Stimulated activated CD4-positive, alpha-beta T cell treated with anti-CD3 and anti-CD28 coated beads, Interleukin-2, amount 100 ng/mL, for 48 hours (primary cell): ENCODE results near the gene AGER.

ENCODE experiments used
- DNase-seq, 2 donors: peaks; one replicate each; pipeline ENCODE4 v3.0.0-alpha.2; 2020

The AGER gene

DNA sequence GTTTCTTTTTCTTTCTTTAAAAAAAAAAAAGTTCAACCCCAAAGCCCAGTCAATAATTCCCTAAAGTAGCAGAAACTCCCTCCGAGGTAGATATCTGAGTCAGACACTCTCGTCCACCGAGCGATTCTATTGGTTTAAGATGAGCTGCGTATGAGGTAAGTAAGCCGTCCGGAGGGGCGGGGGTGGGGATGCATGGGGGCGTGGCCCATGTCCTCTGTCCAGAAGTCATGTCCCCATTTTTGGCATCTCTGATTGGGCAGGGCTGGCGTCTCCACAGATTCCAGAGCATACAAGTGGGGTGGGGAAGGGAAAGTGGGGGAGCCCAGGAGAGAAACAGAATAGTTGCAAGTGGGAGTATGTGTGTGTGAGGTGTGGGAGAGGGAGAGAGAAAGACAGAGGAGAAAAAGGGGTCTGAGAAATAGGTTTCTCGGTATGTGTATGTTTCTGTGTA lies 1.7 kb upstream of the AGER start:
- peak in 1 of 2 donors; percentile 36 for DNase-seq

DNA sequence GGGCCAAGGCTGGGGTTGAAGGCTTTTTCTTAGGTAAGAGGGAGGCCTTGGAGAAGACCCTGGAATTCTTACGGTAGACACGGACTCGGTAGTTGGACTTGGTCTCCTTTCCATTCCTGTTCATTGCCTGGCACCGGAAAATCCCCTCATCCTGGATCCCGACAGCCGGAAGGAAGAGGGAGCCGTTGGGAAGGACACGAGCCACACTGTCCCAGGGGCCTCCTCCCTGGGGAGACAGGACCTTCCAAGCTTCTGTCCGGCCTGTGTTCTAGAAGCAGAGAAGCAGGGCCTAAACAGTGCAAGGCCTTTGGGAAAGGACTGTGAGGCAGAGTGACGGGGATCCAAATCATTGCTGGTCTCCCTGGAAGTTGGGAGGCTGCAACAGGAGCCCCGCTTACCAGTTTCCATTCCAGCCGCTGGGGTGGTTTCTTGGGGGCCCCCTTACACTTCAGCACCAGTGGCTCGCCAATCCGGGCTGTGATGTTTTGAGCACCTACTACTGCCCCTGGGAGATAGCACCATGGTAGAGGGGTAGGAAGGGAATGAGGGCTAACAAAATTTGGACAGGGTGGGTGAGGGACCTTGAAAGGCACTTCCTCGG lies 470 bp downstream of the AGER start:
- no peak for DNase-seq

- DNase-seq = no peak
Measured at GRCh38 chr6:32183030-32183429, 1.0 kb downstream of the AGER start.

GRCh38 chr6:32182555-32182981 lies 1.5 kb downstream of the AGER start:
- DNase-seq = no peak

DNA sequence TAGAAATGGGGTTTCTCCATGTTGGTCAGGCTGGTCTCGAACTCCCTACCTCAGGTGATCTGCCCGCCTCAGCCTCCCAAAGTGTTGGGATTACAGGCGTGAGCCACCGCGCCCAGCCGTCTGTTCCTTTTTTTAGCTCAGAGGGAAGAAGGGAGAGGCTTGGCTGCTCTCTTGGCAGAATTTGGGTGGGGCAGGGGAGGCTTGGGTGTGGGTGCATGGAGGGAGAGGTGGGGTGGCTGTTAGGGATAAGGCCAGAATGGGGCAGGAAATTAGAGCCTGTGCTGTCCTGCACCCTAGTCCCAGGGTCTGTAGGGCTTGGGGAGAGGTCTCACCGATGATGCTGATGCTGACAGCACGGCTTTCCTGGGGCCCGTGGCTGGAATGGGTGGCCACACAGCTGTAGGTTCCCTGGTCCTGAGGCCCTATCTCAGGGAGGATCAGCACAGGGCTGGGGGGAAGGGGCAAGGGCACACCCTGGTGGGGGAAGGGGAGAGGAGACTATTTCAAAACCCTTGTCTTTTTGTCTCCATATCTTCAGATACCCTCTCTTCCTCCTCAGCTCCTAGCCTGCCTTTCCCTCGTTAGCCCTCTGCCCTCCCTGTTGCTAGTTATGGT lies 2.0 kb downstream of the AGER start:
- DNase-seq = no peak

- DNase-seq = no peak
Measured at GRCh38 chr6:32181148-32181702, 2.8 kb downstream of the AGER start.

- DNase-seq = no peak
Measured at GRCh38 chr6:32179766-32180405, 4.2 kb downstream of the AGER start.

- DNase-seq = no peak
Measured at GRCh38 chr6:32178547-32179440, 5.3 kb downstream of the AGER start.

DNA sequence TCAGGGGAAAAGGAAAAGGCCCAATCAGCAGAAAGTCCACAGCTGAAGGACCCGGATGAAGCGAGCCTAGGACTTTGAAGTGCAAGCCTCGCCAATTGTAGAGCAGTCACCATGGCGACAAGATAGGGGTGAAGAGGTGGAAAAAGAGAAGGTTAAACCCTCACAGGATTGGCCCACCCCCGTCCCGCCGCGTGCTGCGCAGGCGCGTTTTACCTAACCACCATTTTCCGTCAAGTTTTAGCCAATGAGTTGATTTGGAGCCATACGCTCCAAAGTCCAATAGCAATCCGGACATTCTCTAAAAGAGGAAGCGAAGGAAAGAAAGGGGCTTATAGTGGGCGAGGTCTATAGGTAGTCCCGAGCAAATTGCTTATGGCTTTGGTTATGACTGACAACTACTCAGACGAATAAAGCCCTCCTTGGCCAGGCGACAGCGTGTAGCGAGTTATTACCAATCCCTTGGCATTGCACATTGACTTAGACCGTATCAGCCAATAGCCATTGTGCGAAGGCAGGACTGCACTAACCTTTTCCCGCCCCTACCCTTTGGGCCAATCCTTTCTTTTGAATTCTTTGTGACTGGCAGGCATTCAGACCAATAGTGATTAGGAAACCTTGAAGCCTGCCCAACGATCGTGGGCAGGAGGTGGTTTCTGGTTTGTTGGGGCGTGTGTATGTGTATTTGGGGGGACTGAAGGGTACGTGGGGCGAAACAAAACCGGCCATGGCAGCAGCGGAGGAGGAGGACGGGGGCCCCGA lies 6.1 kb downstream of the AGER start, which contains the start of gene RNF5:
TSS of gene RNF5 (plus strand) at position 618 of the 759 bp plus-strand sequence. CDS start at position 725, 107 bp downstream.
- peak; percentile 79 to 86 for DNase-seq

DNA sequence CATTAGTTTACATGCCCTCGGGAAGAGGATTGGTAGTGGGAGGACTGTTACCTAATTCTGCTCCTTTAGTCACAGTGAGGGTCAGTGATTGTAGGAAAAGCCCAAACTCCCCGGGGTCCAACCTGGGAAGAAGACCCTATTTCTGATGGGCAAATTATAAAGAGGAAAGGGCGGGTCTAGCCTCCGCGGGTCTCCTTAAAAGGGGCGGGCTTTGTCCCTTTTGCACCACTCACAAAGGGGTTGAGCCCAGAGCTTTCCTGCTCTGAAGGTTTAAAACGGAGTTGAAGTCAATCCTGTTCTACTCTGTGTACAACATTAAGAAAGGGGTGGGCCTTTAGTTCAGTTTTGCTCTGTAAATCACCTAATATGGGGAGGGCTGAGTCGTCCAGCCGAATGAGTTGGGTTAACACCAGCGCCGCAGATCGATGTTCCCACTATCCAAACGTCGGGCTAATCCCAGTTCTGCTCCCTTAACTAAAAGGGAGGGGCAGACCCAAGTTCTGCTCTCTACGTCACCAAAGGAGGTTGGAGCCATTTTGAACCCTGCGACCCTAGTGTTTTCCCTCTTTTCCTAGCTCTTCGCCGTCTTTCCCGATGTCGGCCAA lies 6.8 kb downstream of the AGER start:
- no peak for DNase-seq

DNA sequence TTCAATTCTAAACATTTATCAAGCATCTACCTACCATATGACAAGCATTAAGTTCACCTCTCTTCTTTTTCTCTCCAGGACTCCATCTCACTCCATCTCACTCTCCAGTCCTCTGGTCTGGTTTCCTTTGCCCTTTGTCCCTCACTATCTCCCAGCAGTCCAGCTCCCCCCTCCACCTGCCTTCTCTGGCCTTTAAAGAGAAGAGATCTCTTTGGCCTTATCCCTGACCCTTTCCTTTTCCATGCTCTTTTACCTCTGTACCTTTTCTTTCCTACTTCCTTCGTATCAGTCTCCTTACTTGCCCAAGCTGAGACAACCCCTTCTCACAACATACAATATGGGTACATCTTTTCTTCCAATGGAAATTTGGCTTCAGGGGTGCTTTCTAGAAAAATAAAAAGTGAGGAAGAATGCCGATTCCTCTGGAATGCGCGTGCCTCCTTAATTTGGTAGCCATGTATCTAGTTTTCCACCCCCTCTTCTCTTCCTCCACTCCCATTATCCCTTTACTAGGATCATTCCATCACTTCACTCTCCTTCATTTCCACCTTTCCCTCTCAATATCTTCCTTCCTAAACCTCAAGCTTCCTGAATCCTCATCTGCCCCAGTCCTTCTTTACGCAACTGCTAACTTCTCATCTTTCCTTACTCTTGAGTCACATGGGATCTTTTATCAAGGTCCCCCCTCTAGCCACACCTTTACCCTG lies 7.4 kb downstream of the AGER start:
- no peak for DNase-seq

DNA sequence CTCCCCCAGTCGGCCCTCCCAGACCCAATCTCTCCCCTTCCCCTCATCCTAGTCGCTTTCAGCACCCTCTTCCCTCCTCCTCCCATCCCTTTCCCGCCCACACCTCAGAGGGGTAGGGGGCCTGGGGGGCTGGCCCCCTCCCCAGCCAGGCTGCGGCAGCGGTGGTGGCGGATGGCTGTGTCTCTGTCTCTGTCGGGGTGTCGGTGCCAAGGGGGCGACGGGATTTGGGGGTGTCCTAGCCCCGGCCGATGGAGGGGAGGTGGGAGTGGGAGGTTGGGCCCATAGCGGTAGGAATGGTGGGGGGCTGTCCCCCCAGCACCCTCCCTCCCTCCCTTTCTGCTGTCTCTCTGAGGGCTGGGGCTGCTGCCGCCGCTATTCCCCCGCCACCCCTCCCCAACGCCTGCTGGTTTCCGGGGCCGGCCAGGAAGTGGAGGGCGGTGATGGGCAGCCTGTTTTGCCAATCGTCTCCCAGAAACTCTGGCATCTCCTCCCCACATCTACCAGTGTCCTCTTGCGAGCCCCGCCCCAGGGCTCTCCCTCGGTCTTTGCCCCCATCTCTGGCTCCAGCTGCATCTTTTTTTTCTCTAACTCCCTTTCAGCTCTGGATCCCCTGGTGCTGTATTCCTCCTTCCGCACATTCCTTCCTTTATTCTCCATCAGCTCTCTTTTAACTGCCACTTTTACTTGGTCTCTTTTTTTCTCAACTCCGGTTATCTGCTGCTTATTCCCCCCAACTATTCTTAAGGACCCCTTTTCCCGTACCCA lies 8.2 kb downstream of the AGER start, which contains the start of gene AGPAT1:
TSS of gene AGPAT1 (minus strand) at position 374 of the 765 bp plus-strand sequence. CDS start 4,588 bp downstream, outside the sequence.
- DNase-seq = peak; percentile 96 to 98

DNA sequence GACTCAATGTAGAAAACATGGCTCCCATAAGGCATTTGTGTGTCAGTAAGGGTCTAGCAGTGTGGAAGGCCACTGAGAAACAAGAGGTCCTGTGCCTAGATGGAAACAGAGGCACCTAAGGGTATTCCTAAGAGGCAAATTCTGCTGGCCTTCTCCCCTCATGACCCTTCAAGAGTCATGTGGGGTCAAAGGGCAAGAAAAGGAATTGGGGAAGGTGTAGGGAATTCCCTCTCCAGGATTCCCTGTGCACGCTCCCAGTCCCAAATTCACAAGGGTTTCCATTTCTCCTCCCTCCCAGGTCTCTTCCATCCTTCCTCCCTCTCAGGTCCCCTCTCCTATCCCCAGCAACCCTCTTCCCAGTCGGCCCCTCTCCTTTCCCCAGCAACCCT lies 8.7 kb downstream of the AGER start:
- no peak for DNase-seq

- no peak for DNase-seq
Measured at GRCh38 chr6:32174416-32174815, 9.6 kb downstream of the AGER start.

GRCh38 chr6:32173051-32173727 lies 10.9 kb downstream of the AGER start:
- no peak for DNase-seq

DNA sequence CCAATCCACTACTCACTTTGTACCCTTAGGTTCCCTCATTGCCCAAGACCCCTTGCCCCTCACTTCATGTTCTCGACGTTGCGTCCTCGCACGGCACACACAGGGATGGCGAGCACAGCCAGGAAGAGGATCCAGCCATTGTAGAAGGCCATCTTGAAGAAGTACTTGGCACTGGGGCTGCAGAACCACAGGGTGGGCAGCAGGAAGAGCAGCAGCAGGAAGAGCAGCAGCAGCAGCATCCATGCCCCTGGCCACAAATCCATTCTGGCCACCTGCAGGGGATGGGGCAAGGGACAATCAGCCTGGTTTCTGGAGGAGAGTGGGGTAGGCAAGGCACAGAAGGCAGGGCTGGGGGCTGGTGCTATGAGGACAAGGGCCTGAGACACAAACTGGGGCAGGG lies 12.8 kb downstream of the AGER start:
- DNase-seq = no peak

GRCh38 chr6:32170294-32170693 lies 13.8 kb downstream of the AGER start:
- no peak for DNase-seq

DNA sequence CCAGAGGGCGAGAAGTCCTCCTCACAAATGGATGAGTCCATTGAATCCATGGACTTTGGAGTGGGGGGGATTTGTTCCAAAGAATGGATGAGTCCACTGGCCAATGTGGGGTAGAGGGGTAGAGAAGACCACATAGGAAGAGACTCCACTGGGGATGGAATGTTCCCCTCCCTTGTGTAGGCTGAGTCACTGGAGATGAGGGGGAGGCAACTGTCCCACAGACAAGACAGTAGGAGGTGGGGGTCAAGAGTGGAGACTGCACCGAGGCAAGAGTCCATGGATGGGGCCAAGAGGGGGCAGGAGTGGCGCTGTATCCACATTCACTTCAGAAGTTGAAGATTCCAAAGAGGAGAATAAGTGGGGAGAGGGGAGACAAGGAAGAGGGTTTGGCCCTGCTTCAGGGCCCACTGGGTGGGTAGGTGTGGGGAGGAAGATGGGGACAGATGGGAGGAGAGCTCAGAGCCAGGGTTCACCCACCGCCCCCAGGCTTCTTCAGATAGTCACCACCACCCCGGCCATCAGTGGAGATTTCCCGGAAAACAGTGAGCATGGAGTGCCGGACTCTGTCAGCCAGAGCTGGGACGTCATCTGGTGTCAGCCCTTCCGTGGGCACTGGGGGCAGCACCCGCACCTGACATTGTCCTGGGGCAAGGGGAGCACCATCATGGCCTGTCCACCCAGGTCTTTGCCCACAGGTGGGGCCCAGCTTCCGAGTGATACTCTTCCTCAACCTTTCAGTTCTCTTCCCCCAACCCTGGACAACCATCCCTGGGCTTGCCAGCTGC lies 15.1 kb downstream of the AGER start:
- no peak for DNase-seq

- no peak for DNase-seq
Measured at GRCh38 chr6:32168350-32168749, 15.7 kb downstream of the AGER start.
